Stimulated activated CD4-positive, alpha-beta T cell treated with anti-CD3 and anti-CD28 coated beads, Interleukin-12 subunit alpha, Interleukin-12 subunit beta, amount 100 ng/mL, for 48 hours (primary cell): ENCODE results near the gene FCGR1A.
"Not testable (repeated sequence)": the region's sequence is repeated elsewhere in the genome, so short reads cannot be mapped to it uniquely, and the experiment has no call there.

ENCODE experiments used
- DNase-seq, 3 donors: peaks; one replicate each; pipeline ENCODE4 v3.0.0-alpha.2; 2020; ENCODE audit warnings: low read depth in 2 of 3, low spot score in 1 of 3

The FCGR1A gene

GRCh38 chr1:149782600-149782999 is at the start of gene FCGR1A:
FCGR1A (plus strand) TSS chr1:149782694; CDS start chr1:149782744, 50 bp downstream.
- not testable (repeated sequence) for DNase-seq

GRCh38 chr1:149732781-149733180 is 49.7 kb upstream of the FCGR1A start:
- not testable (repeated sequence) for DNase-seq

- not testable (repeated sequence) for DNase-seq
Measured at GRCh38 chr1:149734692-149735091, 47.8 kb upstream of the FCGR1A start.

- peak; percentile 49 to 63 (median 57) for DNase-seq
Measured at GRCh38 chr1:149740148-149740581, 42.3 kb upstream of the FCGR1A start.

- DNase-seq = not testable (repeated sequence)
Measured at GRCh38 chr1:149740590-149741230, 41.8 kb upstream of the FCGR1A start.

- DNase-seq = not testable (repeated sequence)
Measured at GRCh38 chr1:149741914-149742313, 40.6 kb upstream of the FCGR1A start.

GRCh38 chr1:149746463-149747356 is 35.8 kb upstream of the FCGR1A start:
- not testable (repeated sequence) for DNase-seq

- DNase-seq = not testable (repeated sequence)
Measured at GRCh38 chr1:149747359-149748143, 34.9 kb upstream of the FCGR1A start.

GRCh38 chr1:149748144-149748500 is 34.4 kb upstream of the FCGR1A start:
- DNase-seq = not testable (repeated sequence)

GRCh38 chr1:149750562-149750961 is 31.9 kb upstream of the FCGR1A start:
- not testable (repeated sequence) for DNase-seq

- DNase-seq = not testable (repeated sequence)
Measured at GRCh38 chr1:149752186-149752585, 30.3 kb upstream of the FCGR1A start.

GRCh38 chr1:149753466-149753865 is 29.0 kb upstream of the FCGR1A start:
- not testable (repeated sequence) for DNase-seq

GRCh38 chr1:149755294-149755693 is 27.2 kb upstream of the FCGR1A start:
- not testable (repeated sequence) for DNase-seq

- DNase-seq = not testable (repeated sequence)
Measured at GRCh38 chr1:149762294-149762693, 20.2 kb upstream of the FCGR1A start.

GRCh38 chr1:149764087-149764800 is 18.2 kb upstream of the FCGR1A start:
- not testable (repeated sequence) for DNase-seq

GRCh38 chr1:149766241-149766640 is 16.3 kb upstream of the FCGR1A start:
- not testable (repeated sequence) for DNase-seq

- DNase-seq = not testable (repeated sequence)
Measured at GRCh38 chr1:149769216-149769615, 13.3 kb upstream of the FCGR1A start.

- DNase-seq = not testable (repeated sequence)
Measured at GRCh38 chr1:149770661-149771060, 11.8 kb upstream of the FCGR1A start.

- not testable (repeated sequence) for DNase-seq
Measured at GRCh38 chr1:149771653-149772425, 10.7 kb upstream of the FCGR1A start.
